K562 (cell line): ENCODE data around the gene SLC17A8.

Source experiments
- ARID1B ChIP-seq: fragments of 450-650 bp; IDR thresholded peaks from 2 replicates; pipeline ENCODE4 v1.6.1; 2016; ENCODE audit warnings: antibody characterized with exemption, mild to moderate bottlenecking, inconsistent platforms
- SIN3A ChIP-seq, 2 experiments: fragments of 150-350 bp in 1 of 2; IDR thresholded peaks; 2 replicates each; pipeline ENCODE4 v1.6.1; 2011 to 2016; ENCODE audit warnings: borderline replicate concordance in 2 of 2, low read depth in 2 of 2, low read length in 2 of 2, mild to moderate bottlenecking in 2 of 2, moderate library complexity in 2 of 2; ENCODE audit not compliant: control insufficient read depth in 1 of 2

GRCh38 chr12:100395811-100396210 is 38.9 kb downstream of the SLC17A8 start:
- no peak for TF ChIP-seq ARID1B
- no peak for TF ChIP-seq SIN3A (IDR thresholded peaks at IDR 0.05; ENCODE audit: borderline replicate concordance in 2 of 2, control insufficient read depth in 1 of 2, low read depth in 2 of 2, low read length in 2 of 2)
